ENCODE results near the gene NIP7. TPM values are rescaled to one million over a fixed set of nuclear protein-coding genes. Genes with fewer than 3 reads are reported as not detected.
"Not testable (repeated sequence)": the region's sequence is repeated elsewhere in the genome, so short reads cannot be mapped to it uniquely, and the experiment has no call there.

NIP7 gene
- total RNA-seq, result 21.9 TPM

DNA sequence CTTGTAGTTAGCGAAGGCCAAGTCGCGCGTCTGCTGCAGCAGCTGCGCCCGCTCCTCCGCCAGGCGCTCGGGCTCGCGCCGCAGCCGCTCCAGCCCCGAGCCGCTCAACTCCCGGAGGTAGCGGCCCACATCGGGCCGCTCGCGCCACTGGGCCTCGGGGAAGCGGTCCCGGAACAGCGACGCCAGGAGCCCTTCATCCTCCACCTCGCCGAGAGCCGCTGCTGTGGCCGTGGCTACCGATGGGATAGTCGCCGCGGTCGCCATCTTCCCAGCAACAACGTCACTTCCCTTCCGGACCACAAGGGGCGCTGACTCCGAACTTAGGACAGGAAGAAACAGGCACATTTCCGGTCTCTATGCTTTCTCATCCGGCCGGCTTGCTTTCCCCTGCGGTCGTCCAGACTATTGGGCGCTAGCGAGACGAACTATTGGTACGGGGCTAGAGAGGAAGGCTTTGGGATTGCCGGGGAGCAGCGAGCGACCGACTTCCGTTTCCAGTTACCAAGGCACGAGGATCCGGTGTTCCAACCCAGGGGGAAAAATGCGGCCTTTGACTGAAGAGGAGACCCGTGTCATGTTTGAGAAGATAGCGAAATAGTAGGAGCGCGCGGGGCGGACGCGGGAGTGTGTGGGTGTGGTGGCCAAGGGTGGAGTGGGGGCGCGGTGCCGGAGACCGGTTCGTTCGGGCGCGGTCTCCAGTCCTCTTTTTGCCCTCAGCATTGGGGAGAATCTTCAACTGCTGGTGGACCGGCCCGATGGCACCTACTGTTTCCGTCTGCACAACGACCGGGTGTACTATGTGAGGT lies at the start of gene NIP7, which contains the start of gene COG8:
TSS of gene NIP7 (plus strand) at position 484 of the 806 bp plus-strand sequence. CDS start at position 542, 58 bp downstream.
TSS of gene COG8 (minus strand) at position 276 of the 806 bp plus-strand sequence. CDS start at position 264, 12 bp downstream.
- no peaks in the 10 kb centered on the region for H3K9me3 ChIP-seq (ENCODE audit: control insufficient read depth in 3 of 3, low read length in 3 of 3)
- peaks cover 21 to 43% (median 37%) of the 10 kb centered on the region in 3 donors for H3K36me3 ChIP-seq (ENCODE audit: control insufficient read depth in 3 of 3, insufficient read depth in 3 of 3, low read length in 3 of 3)
- H3K27ac ChIP-seq (ENCODE audit: low read depth, low read length), result peak within 1 kb of the TSS; percentile 86
- no peaks in the 10 kb centered on the region for H3K27me3 ChIP-seq (ENCODE audit: control insufficient read depth in 3 of 3, insufficient read depth in 3 of 3, low read length in 3 of 3)
- H3K4me3 ChIP-seq (ENCODE audit: low read length in 3 of 3), result peak within 1 kb of the TSS; percentile 95 to 96 (median 96)
- H3K9ac ChIP-seq (ENCODE audit: low read depth in 1 of 3, low read length in 3 of 3), result peak within 1 kb of the TSS; percentile 86 to 93 (median 91)
- H3K4me1 ChIP-seq (ENCODE audit: control insufficient read depth in 3 of 3, insufficient read depth in 3 of 3, low read length in 3 of 3), result peaks cover 16 to 26% (median 24%) of the 10 kb centered on the region in 3 donors

DNA sequence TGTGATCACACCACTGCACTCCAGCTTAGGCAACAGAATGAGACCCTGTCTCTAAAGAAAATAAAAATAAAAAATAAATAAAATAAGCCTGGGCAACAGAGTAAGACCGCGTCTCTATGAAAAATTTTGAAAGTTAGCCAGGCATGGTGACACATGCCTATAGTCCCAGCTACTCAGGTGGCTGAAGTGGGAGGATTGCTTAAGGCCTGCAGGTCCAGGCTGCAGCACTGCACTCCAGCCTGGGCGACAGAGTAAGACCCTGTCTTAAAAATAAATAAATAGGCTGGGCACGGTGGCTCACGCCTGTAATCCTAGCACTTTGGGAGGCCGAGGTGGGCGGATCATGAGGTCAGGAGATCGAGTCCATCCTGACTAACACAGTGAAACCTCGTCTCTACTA lies 47.9 kb upstream of the NIP7 start:
- not testable (repeated sequence) for H3K27ac ChIP-seq (ENCODE audit: low read depth, low read length); H3K27me3 ChIP-seq (ENCODE audit: control insufficient read depth in 3 of 3, insufficient read depth in 3 of 3, low read length in 3 of 3); H3K4me3 ChIP-seq (ENCODE audit: low read length in 3 of 3); H3K9ac ChIP-seq (ENCODE audit: low read depth in 1 of 3, low read length in 3 of 3); H3K36me3 ChIP-seq (ENCODE audit: control insufficient read depth in 3 of 3, insufficient read depth in 3 of 3, low read length in 3 of 3); H3K4me1 ChIP-seq (ENCODE audit: control insufficient read depth in 3 of 3, insufficient read depth in 3 of 3, low read length in 3 of 3); H3K9me3 ChIP-seq (ENCODE audit: control insufficient read depth in 3 of 3, low read length in 3 of 3)

DNA sequence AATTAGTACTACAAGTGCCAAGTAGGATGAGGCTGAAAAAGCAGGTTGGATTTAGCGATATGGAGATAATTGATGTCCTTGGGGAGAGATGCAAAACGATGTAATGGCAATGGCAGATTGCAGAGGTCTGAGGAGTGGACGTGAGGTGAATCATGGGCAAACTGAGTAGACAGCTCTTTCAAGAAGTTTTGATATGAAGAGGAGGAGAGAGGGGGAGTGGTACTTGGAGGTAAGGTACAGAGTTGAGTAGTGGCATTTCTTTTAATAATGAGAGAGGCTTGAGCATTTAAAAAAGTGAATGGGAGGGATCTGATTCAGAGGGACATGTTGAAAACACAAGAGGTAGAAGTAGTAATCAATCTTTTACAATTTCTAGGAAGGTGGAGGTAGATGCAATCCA lies 46.2 kb upstream of the NIP7 start:
- no peaks in the 10 kb centered on the region for H3K4me1 ChIP-seq (ENCODE audit: control insufficient read depth in 3 of 3, insufficient read depth in 3 of 3, low read length in 3 of 3)
- no peak overlapping the region for H3K27ac ChIP-seq (ENCODE audit: low read depth, low read length)
- no peaks in the 10 kb centered on the region for H3K9me3 ChIP-seq (ENCODE audit: control insufficient read depth in 3 of 3, low read length in 3 of 3)
- peaks cover 0 to 5% (median 0%) of the 10 kb centered on the region in 3 donors for H3K36me3 ChIP-seq (ENCODE audit: control insufficient read depth in 3 of 3, insufficient read depth in 3 of 3, low read length in 3 of 3)
- H3K4me3 ChIP-seq (ENCODE audit: low read length in 3 of 3), result no peak overlapping the region
- H3K27me3 ChIP-seq (ENCODE audit: control insufficient read depth in 3 of 3, insufficient read depth in 3 of 3, low read length in 3 of 3), result no peaks in the 10 kb centered on the region
- no peak overlapping the region for H3K9ac ChIP-seq (ENCODE audit: low read depth in 1 of 3, low read length in 3 of 3)

DNA sequence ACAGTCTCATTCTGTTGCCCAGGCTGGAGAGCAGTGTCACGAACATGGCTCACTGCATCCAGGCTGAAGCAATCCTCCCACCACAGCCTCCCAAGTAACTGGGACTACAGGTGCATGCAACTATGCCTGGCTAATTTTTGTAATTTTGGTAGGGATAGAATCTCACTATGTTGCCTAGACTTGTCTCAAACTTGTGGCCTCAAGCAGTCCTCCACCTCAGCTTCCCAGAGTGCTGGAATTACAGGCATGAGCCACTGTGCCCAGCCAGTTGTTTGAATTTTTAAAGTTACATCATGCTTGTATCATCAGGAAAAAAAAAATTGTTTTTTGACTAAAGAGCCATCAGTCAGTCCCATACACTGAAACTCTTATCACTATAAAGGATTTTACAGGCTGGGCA lies 45.5 kb upstream of the NIP7 start:
- no peak overlapping the region for H3K9ac ChIP-seq (ENCODE audit: low read depth in 1 of 3, low read length in 3 of 3)

DNA sequence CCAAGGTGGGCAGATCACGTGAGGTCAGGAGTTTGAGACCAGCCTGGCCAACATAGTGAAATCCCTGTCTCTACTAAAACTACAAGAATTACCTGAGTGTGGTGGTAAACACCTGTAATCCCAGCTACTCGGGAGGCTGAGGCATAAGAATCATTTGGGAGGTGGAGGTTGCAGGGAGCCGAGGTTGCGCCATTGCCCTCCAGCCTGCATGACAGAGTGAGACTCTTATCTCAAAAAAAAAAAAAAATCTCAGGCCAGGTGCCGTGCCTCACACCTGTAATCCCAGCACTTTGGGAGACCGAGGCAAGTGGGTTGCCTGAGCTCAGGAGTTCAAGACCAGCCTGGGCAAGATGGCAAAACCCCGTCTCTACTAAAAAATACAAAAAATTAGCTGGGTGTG lies 42.8 kb upstream of the NIP7 start:
- not testable (repeated sequence) for H3K9ac ChIP-seq (ENCODE audit: low read depth in 1 of 3, low read length in 3 of 3); H3K27me3 ChIP-seq (ENCODE audit: control insufficient read depth in 3 of 3, insufficient read depth in 3 of 3, low read length in 3 of 3); H3K9me3 ChIP-seq (ENCODE audit: control insufficient read depth in 3 of 3, low read length in 3 of 3); H3K4me1 ChIP-seq (ENCODE audit: control insufficient read depth in 3 of 3, insufficient read depth in 3 of 3, low read length in 3 of 3); H3K27ac ChIP-seq (ENCODE audit: low read depth, low read length); H3K4me3 ChIP-seq (ENCODE audit: low read length in 3 of 3)
- peaks cover 0 to 16% (median 3%) of the 10 kb centered on the region in 3 donors for H3K36me3 ChIP-seq (ENCODE audit: control insufficient read depth in 3 of 3, insufficient read depth in 3 of 3, low read length in 3 of 3)

More for the DNA sequence above, 45.5 kb upstream of the NIP7 start:
- Histone ChIP-seq H3K27me3 (ENCODE audit: control insufficient read depth in 3 of 3, insufficient read depth in 3 of 3, low read length in 3 of 3) (no peaks in the 10 kb centered on the region), H3K9me3 (ENCODE audit: control insufficient read depth in 3 of 3, low read length in 3 of 3) (no peaks in the 10 kb centered on the region), H3K27ac (ENCODE audit: low read depth, low read length) (no peak overlapping the region), H3K36me3 (ENCODE audit: control insufficient read depth in 3 of 3, insufficient read depth in 3 of 3, low read length in 3 of 3) (peaks cover 0 to 5% (median 0%) of the 10 kb centered on the region in 3 donors), H3K4me3 (ENCODE audit: low read length in 3 of 3) (no peak overlapping the region), H3K4me1 (ENCODE audit: control insufficient read depth in 3 of 3, insufficient read depth in 3 of 3, low read length in 3 of 3) (no peaks in the 10 kb centered on the region)

DNA sequence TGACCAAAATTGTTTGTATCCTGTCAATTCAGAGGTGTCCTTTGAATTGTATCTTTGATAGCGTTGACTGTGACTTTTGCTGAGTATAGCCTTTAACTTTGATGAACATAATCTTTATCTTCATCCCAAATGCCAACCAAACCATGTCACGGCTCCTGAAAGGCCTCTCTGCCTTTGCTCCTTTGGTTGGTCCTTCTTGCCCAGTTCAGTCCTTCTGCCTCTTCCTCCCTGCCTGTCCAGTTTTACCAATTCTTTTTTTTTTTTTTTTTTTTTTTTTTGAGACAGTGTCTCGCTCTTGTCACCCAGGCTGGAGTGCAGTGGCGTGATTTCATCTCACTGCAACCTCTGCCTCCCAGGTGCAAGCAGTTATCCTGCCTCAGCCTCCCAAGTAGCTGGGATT lies 41.3 kb upstream of the NIP7 start:
- Histone ChIP-seq H3K27me3 (ENCODE audit: control insufficient read depth in 3 of 3, insufficient read depth in 3 of 3, low read length in 3 of 3) (no peaks in the 10 kb centered on the region), H3K27ac (ENCODE audit: low read depth, low read length) (no peak overlapping the region), H3K9me3 (ENCODE audit: control insufficient read depth in 3 of 3, low read length in 3 of 3) (no peaks in the 10 kb centered on the region), H3K4me3 (ENCODE audit: low read length in 3 of 3) (no peak overlapping the region), H3K9ac (ENCODE audit: low read depth in 1 of 3, low read length in 3 of 3) (no peak overlapping the region), H3K4me1 (ENCODE audit: control insufficient read depth in 3 of 3, insufficient read depth in 3 of 3, low read length in 3 of 3) (no peaks in the 10 kb centered on the region), H3K36me3 (ENCODE audit: control insufficient read depth in 3 of 3, insufficient read depth in 3 of 3, low read length in 3 of 3) (peaks cover 0 to 21% (median 3%) of the 10 kb centered on the region in 3 donors)

DNA sequence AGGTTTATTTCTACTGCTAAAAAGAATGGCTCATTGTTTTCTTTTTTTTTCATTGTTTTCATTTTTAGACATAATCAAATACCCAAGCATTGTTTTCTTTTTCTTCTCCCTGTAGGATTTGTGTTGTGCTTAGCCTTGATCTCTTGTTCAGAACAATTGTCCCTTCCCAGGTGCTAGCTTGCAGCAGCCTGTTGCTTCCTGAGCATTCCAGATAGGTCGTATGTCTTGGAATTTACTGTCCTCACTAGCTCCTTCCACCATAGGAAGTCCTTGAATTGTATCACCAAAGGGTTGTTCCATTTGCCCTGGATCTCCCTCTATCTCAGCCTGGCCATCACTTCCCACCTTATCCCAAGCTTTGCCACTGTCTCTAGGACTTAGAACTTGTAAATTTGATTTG lies 38.4 kb upstream of the NIP7 start:
- H3K4me1 ChIP-seq (ENCODE audit: control insufficient read depth in 3 of 3, insufficient read depth in 3 of 3, low read length in 3 of 3), result no peaks in the 10 kb centered on the region
- H3K4me3 ChIP-seq (ENCODE audit: low read length in 3 of 3), result no peak overlapping the region
- H3K9ac ChIP-seq (ENCODE audit: low read depth in 1 of 3, low read length in 3 of 3), result no peak overlapping the region
- H3K27me3 ChIP-seq (ENCODE audit: control insufficient read depth in 3 of 3, insufficient read depth in 3 of 3, low read length in 3 of 3), result no peaks in the 10 kb centered on the region
- H3K36me3 ChIP-seq (ENCODE audit: control insufficient read depth in 3 of 3, insufficient read depth in 3 of 3, low read length in 3 of 3), result peaks cover 0 to 21% (median 3%) of the 10 kb centered on the region in 3 donors
- no peak overlapping the region for H3K27ac ChIP-seq (ENCODE audit: low read depth, low read length)
- H3K9me3 ChIP-seq (ENCODE audit: control insufficient read depth in 3 of 3, low read length in 3 of 3), result no peaks in the 10 kb centered on the region

DNA sequence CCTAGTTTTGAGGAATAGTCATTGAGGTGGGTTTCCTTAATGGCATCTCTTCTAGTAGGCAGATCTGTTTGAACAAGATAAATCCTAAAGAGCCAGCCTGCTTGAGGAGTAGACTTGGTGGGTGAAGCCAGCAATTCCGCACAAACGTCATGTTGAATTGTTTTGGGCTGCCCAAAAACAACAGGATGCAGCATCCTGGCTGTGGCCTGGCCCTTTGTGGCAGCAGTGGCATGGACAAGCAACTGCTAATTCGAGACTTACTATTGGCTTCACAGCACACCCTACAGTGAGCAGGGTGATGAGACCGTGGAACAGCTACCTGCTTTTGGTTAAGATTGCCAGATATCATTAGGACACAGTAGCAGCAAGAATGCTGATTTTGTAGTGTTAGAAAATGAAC lies 37.7 kb upstream of the NIP7 start:
- H3K4me1 ChIP-seq (ENCODE audit: control insufficient read depth in 3 of 3, insufficient read depth in 3 of 3, low read length in 3 of 3), result no peaks in the 10 kb centered on the region
- no peak overlapping the region for H3K27ac ChIP-seq (ENCODE audit: low read depth, low read length)
- no peaks in the 10 kb centered on the region for H3K27me3 ChIP-seq (ENCODE audit: control insufficient read depth in 3 of 3, insufficient read depth in 3 of 3, low read length in 3 of 3)
- H3K9ac ChIP-seq (ENCODE audit: low read depth in 1 of 3, low read length in 3 of 3), result no peak overlapping the region
- peaks cover 0 to 21% (median 3%) of the 10 kb centered on the region in 3 donors for H3K36me3 ChIP-seq (ENCODE audit: control insufficient read depth in 3 of 3, insufficient read depth in 3 of 3, low read length in 3 of 3)
- no peaks in the 10 kb centered on the region for H3K9me3 ChIP-seq (ENCODE audit: control insufficient read depth in 3 of 3, low read length in 3 of 3)
- H3K4me3 ChIP-seq (ENCODE audit: low read length in 3 of 3), result no peak overlapping the region

DNA sequence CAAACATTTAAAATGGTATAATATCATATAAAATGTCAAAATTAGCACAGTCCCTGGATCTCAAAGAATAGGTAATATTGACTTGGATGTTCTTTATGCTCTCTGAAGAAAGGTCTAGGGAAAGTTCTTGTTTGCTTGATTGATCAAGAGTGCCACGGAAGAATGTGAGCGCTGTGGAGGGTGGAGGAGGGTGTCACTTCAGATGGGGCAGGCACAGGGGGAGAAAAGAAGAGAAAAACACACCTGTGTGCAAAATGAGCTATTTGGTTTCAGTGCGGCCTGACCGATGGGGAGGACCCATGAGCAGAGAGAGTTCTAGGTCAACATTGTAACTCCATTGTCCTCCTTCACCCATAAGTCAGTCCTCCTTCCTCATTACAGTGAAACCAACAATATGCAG lies 37.3 kb upstream of the NIP7 start:
- no peak overlapping the region for H3K9ac ChIP-seq (ENCODE audit: low read depth in 1 of 3, low read length in 3 of 3)
- H3K4me1 ChIP-seq (ENCODE audit: control insufficient read depth in 3 of 3, insufficient read depth in 3 of 3, low read length in 3 of 3), result no peaks in the 10 kb centered on the region
- H3K9me3 ChIP-seq (ENCODE audit: control insufficient read depth in 3 of 3, low read length in 3 of 3), result no peaks in the 10 kb centered on the region
- no peak overlapping the region for H3K4me3 ChIP-seq (ENCODE audit: low read length in 3 of 3)
- peaks cover 0 to 21% (median 3%) of the 10 kb centered on the region in 3 donors for H3K36me3 ChIP-seq (ENCODE audit: control insufficient read depth in 3 of 3, insufficient read depth in 3 of 3, low read length in 3 of 3)
- H3K27me3 ChIP-seq (ENCODE audit: control insufficient read depth in 3 of 3, insufficient read depth in 3 of 3, low read length in 3 of 3), result no peaks in the 10 kb centered on the region
- H3K27ac ChIP-seq (ENCODE audit: low read depth, low read length), result no peak overlapping the region

DNA sequence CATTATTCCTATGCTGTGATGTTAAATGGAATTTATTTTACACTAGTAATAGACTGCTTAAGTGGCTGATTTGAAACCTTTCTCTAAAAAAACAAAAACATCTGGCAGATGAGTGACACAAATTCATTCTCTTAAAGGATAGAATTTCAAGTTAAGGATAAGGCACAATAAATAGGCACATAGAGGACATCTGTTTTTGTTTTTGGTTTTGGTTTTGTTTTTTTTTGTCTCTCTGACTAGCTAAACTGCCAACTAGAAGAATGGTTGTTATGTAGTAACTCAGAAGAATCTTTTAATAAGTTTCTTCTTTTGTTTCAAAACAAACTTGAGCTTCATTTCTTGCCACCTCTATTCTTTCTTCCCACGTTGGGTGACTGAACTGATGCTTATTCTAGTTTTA lies 33.5 kb upstream of the NIP7 start:
- no peak overlapping the region for H3K4me3 ChIP-seq (ENCODE audit: low read length in 3 of 3)
- no peaks in the 10 kb centered on the region for H3K27me3 ChIP-seq (ENCODE audit: control insufficient read depth in 3 of 3, insufficient read depth in 3 of 3, low read length in 3 of 3)
- H3K9me3 ChIP-seq (ENCODE audit: control insufficient read depth in 3 of 3, low read length in 3 of 3), result no peaks in the 10 kb centered on the region
- H3K9ac ChIP-seq (ENCODE audit: low read depth in 1 of 3, low read length in 3 of 3), result no peak overlapping the region
- peaks cover 0 to 14% (median 0%) of the 10 kb centered on the region in 3 donors for H3K36me3 ChIP-seq (ENCODE audit: control insufficient read depth in 3 of 3, insufficient read depth in 3 of 3, low read length in 3 of 3)
- no peak overlapping the region for H3K27ac ChIP-seq (ENCODE audit: low read depth, low read length)
- H3K4me1 ChIP-seq (ENCODE audit: control insufficient read depth in 3 of 3, insufficient read depth in 3 of 3, low read length in 3 of 3), result peaks cover 5% of the 10 kb centered on the region in 3 donors

Measured in skeletal muscle tissue (tissue), 4 donors.